GM12878 (cell line): ENCODE results near the gene TRIM28. TPM values are rescaled to one million over a fixed set of nuclear protein-coding genes. Genes with fewer than 3 reads are reported as not detected.
"Not testable (repeated sequence)": the region's sequence is repeated elsewhere in the genome, so short reads cannot be mapped to it uniquely, and the experiment has no call there.

Experiments
- ATAC-seq: fragments of 200-7000 bp; cut with Tn5 transposase; 3 replicates; pipeline ENCODE4 v1.9.1; 2020; ENCODE audit warnings: mild to moderate bottlenecking, moderate library complexity
- BruUV-seq: library from RNA; stranded (reverse); fragments of 400-500 nt; replicated peaks from 2 replicates; lab custom pipeline; 2021; lab: Mats Ljungman, UMichigan
- CTCF ChIA-PET: fragments of 300-600 bp; sonication (Branson Sonifier 250); formaldehyde crosslinking; extraction: SDS; loops from one replicate; lab custom pipeline; 2021; ENCODE audit warnings: inconsistent platforms; lab: Yijun Ruan, JAX
- POLR2A ChIA-PET: fragments of 350-600 bp; formaldehyde crosslinking; extraction: SDS; loops from one replicate; lab custom pipeline; 2021; ENCODE audit warnings: inconsistent platforms; lab: Charles Lee
- RAD21 ChIA-PET: fragments of 300-600 bp; sonication (Branson Sonifier 250); formaldehyde crosslinking; loops from one replicate; lab custom pipeline; 2023; ENCODE audit warnings: antibody characterized with exemption; ENCODE audit not compliant: unreplicated experiment; lab: Charles Lee
- SMC1A ChIA-PET: fragments of 300-600 bp; sonication (Branson Sonifier 250); formaldehyde crosslinking; loops from one replicate; lab custom pipeline; 2023; ENCODE audit not compliant: unreplicated experiment, uncharacterized antibody; lab: Charles Lee
- DNase-seq: peaks from one replicate; pipeline ENCODE4 v3.0.0-alpha.2; 2011; ENCODE audit warnings: low read depth, low spot score
- FAIRE-seq: peaks from 3 replicates; lab custom pipeline; 2011; peaks lifted over from hg19 to GRCh38; lab: Jason Lieb, UNC
- H2AFZ ChIP-seq: 2 replicates; pipeline ENCODE4 v1.6.0; 2011; ENCODE audit warnings: low read depth, low read length, control low read depth; ENCODE audit not compliant: control insufficient read depth
- H3K27ac ChIP-seq: 2 replicates; pipeline ENCODE4 v1.5.1; 2011; ENCODE audit warnings: control low read depth; ENCODE audit not compliant: control insufficient read depth, insufficient read depth
- H3K27me3 ChIP-seq, 2 experiments: replicated peaks in 1 of 2; 2 replicates each; pipeline versions ENCODE4 v1.6.0 to v1.6.1; 2011; ENCODE audit warnings: low read length in 1 of 2; ENCODE audit not compliant: control insufficient read depth in 2 of 2, insufficient read depth in 2 of 2
- H3K36me3 ChIP-seq, 2 experiments: 2 replicates each; pipeline ENCODE4 v1.5.1; 2011; ENCODE audit warnings: low read length in 1 of 2; ENCODE audit not compliant: control insufficient read depth in 2 of 2, insufficient read depth in 2 of 2
- H3K4me1 ChIP-seq: 2 replicates; pipeline ENCODE4 v1.6.1; 2011; ENCODE audit warnings: mild to moderate bottlenecking, low read length, moderate library complexity, mixed read lengths; ENCODE audit not compliant: control insufficient read depth, insufficient read depth
- H3K4me2 ChIP-seq: 2 replicates; pipeline ENCODE4 v1.6.0; 2011; ENCODE audit warnings: control low read depth; ENCODE audit not compliant: control insufficient read depth, insufficient read depth
- H3K4me3 ChIP-seq: fragments of 200-600 bp; sonication (generic); 2 replicates; pipeline ENCODE4 v1.5.1; 2016
- H3K79me2 ChIP-seq: 2 replicates; pipeline ENCODE4 v1.6.0; 2011; ENCODE audit warnings: low read length; ENCODE audit not compliant: control insufficient read depth, insufficient read depth
- H3K9ac ChIP-seq: 2 replicates; pipeline ENCODE4 v1.8.0; 2011; ENCODE audit warnings: low read length, control low read depth, mixed read lengths; ENCODE audit not compliant: control insufficient read depth, insufficient read depth
- H3K9me3 ChIP-seq: replicated peaks from 3 replicates; pipeline ENCODE4 v1.5.1; 2011; ENCODE audit warnings: mild to moderate bottlenecking, low read length; ENCODE audit not compliant: control insufficient read depth, insufficient read depth
- H4K20me1 ChIP-seq: 2 replicates; pipeline ENCODE4 v1.6.0; 2011; ENCODE audit not compliant: control insufficient read depth, insufficient read depth
- FOXK2 ChIP-seq: fragments of 450-650 bp; IDR thresholded peaks from 2 replicates; pipeline ENCODE4 v1.6.1; 2017; ENCODE audit warnings: mild to moderate bottlenecking, moderate library complexity
- NR2F1 ChIP-seq: fragments of 450-650 bp; conservative IDR thresholded peaks from 2 replicates; pipeline ENCODE4 v1.6.1; 2017; ENCODE audit warnings: mild to moderate bottlenecking
- SMAD1 ChIP-seq: fragments of 450-650 bp; IDR thresholded peaks from 2 replicates; pipeline ENCODE4 v1.6.1; 2018; ENCODE audit warnings: mild to moderate bottlenecking, low read depth; ENCODE audit not compliant: partially characterized antibody
- WGBS: methylation state at CpG from one replicate; pipeline ENCODE4 v1.1.6; 2016; ENCODE audit warnings: low lambda C conversion rate; ENCODE audit not compliant: insufficient replicate concordance, insufficient coverage; ENCODE audit errors: missing lambda C conversion rate; 5-methylcytosine and 5-hydroxymethylcytosine counted together
- in situ Hi-C: fragments of 300-500 bp; cut with MboI; formaldehyde crosslinking; loops from 9 replicates; pipeline ENCODE4 v1.14.3; 2018; ENCODE audit warnings: mixed read lengths
- intact Hi-C: fragments of 100-400 bp; cut with micrococcal nuclease; formaldehyde crosslinking; loops from one replicate; pipeline ENCODE4 v1.14.2; 2022; ENCODE audit not compliant: unreplicated experiment
- polyA plus RNA-seq, 11 experiments: library from polyadenylated mRNA; depleted of rRNA in 4 of 11; unstranded in 6 of 11; stranded (reverse) in 5 of 11; fragments of >200 nt; fragmentation: Nextera tagmentation in 4 of 11; fragmentation: Illumina TruSeq in 1 of 11; extraction: Ambion mirVana in 4 of 11; extraction: Trizol in 1 of 11; gene quantifications; 1 replicate in 1 of 11; 2 replicates in 10 of 11; pipeline versions ENCODE4 v1.2.1 to v1.2.3, GENCODE V29; 2011 to 2016; ENCODE audit warnings: inconsistent platforms in 2 of 11, missing spikeins in 2 of 11, low read depth in 1 of 11
- total RNA-seq, 4 experiments: library from RNA; depleted of rRNA in 3 of 4; stranded (reverse); fragments of >200 nt in 3 of 4; fragmentation: Illumina TruSeq in 1 of 4; extraction: Trizol in 1 of 4; gene quantifications; 2 replicates each; pipeline versions ENCODE4 v1.2.1 to v1.2.3, GENCODE V29; 2013 to 2021
- TF ChIP-seq, protein P1 (sequence below): fragments of 450-650 bp; IDR thresholded peaks from 2 replicates; pipeline ENCODE4 v1.6.1; 2014; ENCODE audit warnings: mild to moderate bottlenecking

TRIM28 gene
- total and polyA plus RNA-seq, 10 of the 15 experiments (the other 5 are each of a cell fraction or from before 2014, with no cell fraction given) = 5.0 to 650 (median 296) TPM

DNA sequence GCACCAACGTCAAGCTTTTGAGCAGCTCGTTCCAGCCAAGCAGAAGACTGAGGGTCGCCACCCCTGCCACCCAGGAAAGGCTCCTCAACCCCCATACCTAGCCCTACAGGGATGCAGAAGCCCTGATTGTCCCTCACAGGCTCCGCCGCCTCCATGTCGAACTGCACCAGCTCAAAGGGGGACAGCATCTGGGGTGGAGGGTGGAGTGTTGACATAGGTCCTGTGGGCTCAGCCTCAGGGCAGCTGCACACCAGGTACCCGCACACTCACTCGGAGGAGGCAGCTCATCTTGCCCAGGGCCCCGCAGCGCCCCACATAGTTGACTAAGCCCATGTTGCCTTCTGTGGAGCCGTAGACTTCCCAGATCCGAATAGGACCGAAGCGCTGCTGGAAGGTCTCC, 43.6 kb upstream of the TRIM28 start:
- CTCF ChIA-PET = interaction anchor here (2.3 to 4.2 kb wide), 3 partner anchors 11 to 19 kb away, joined by 10 to 24 read pairs (median 12); partner anchors contain the start of gene ZBTB45
- ATAC-seq (no peak), FAIRE-seq (no peak), DNase-seq (no peak)
- no peaks in the 10 kb centered on the region for H3K36me3 ChIP-seq
- in situ Hi-C loops (no loop called here), intact Hi-C loops (no loop called here)
- no peaks in the 10 kb centered on the region; the same call in 2 of the 3 replicates for H3K9me3 ChIP-seq
- H3K4me2 ChIP-seq = peak overlapping the region; percentile 78
- no TSS peak for BruUV-seq
- no peak overlapping the region for H2AFZ ChIP-seq
- no peak overlapping the region for H3K27ac ChIP-seq
- RAD21 ChIA-PET = no interaction called here
- no peaks in the 10 kb centered on the region for H3K27me3 ChIP-seq
- SMC1A ChIA-PET = interaction anchor here (1.1 to 2.6 kb wide), 2 partner anchors 11 to 12 kb away, joined by 3 to 16 read pairs; partner anchors contain the start of gene SLC27A5
- TF ChIP-seq SMAD1 = no peak
- TF ChIP-seq, protein P1, sequence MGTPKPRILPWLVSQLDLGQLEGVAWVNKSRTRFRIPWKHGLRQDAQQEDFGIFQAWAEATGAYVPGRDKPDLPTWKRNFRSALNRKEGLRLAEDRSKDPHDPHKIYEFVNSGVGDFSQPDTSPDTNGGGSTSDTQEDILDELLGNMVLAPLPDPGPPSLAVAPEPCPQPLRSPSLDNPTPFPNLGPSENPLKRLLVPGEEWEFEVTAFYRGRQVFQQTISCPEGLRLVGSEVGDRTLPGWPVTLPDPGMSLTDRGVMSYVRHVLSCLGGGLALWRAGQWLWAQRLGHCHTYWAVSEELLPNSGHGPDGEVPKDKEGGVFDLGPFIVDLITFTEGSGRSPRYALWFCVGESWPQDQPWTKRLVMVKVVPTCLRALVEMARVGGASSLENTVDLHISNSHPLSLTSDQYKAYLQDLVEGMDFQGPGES = no peak
- TF ChIP-seq FOXK2 = no peak
- TF ChIP-seq NR2F1 = no peak
- POLR2A ChIA-PET = interaction anchor here (0.6 to 1.9 kb wide), 3 partner anchors 12 to 211 kb away, joined by 3 to 9 read pairs (median 6); partner anchors contain the start of gene ZNF497
- H4K20me1 ChIP-seq = no peaks in the 10 kb centered on the region
- peaks cover 8% of the 10 kb centered on the region for H3K4me1 ChIP-seq
- no peak overlapping the region for H3K9ac ChIP-seq
- H3K4me3 ChIP-seq = 0 out of 2 replicates have a peak overlapping the region, but pooled peaks have one; percentile 66
- peaks cover 11% of the 10 kb centered on the region for H3K79me2 ChIP-seq
- 97% methylated on average over 14 of the region's 14 CpGs for WGBS

DNA sequence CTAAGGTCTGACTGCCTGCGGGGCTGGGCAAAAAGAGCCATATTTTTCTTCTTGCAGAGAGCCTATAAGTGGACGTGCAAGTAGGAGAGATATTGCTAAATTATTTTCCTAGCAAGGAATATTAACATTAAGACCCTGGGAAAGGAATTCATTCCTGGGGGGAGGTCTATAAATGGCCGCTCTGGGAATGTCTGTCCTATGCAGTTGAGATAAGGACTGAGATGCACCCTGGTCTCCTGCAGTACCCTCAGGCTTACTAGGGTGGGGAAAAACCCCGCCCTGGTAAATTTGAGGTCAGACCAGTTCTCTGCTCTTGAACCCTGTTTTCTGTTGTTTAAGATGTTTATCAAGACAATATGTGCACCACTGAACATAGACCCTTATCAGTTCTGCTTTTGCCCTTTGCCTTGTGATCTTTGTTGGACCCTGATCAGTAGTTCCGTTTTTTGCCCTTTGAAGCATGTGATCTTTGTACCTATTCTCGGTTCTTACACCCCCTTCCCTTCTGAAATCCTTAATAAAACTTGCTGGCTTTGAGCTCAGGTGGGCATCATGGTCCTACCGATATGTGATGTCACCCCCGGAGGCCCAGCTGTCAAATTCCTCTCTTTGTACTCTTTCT, 36.2 kb upstream of the TRIM28 start:
- H3K4me1 ChIP-seq, DNase-seq, POLR2A ChIA-PET, in situ Hi-C loops, H3K27me3 ChIP-seq, BruUV-seq, RAD21 ChIA-PET, H3K4me2 ChIP-seq, CTCF ChIA-PET, FAIRE-seq, SMC1A ChIA-PET, H2AFZ ChIP-seq, ATAC-seq, intact Hi-C loops, H3K36me3 ChIP-seq, H3K79me2 ChIP-seq, H3K9ac ChIP-seq, H3K4me3 ChIP-seq, H4K20me1 ChIP-seq, H3K9me3 ChIP-seq, H3K27ac ChIP-seq: not testable (repeated sequence)
- 63% methylated on average over 8 of the region's 8 CpGs for WGBS
